ENCODE data around the gene RGL2.
"Not testable (repeated sequence)": the region's sequence is repeated elsewhere in the genome, so short reads cannot be mapped to it uniquely, and the experiment has no call there.

RGL2 gene

GRCh38 chr6:33273129-33273923 lies 25.4 kb downstream of the RGL2 start:
- DNase-seq (ENCODE audit: low read depth), result no peak

- DNase-seq (ENCODE audit: low read depth), result no peak
These were observed 26.2 kb downstream of the RGL2 start for GRCh38 chr6:33272275-33273128.

GRCh38 chr6:33271468-33272274 lies 27.1 kb downstream of the RGL2 start, which contains the start of the genes RPS18 and VPS52:
TSS of gene RPS18 (plus strand) at chr6:33272075. CDS start at chr6:33272120, 45 bp downstream.
TSS of gene VPS52 (minus strand) at chr6:33271876. CDS start at chr6:33271675, 201 bp downstream.
- DNase-seq (ENCODE audit: low read depth), result peak; percentile 99

GRCh38 chr6:33271117-33271467 lies 27.6 kb downstream of the RGL2 start:
- DNase-seq (ENCODE audit: low read depth), result no peak

GRCh38 chr6:33264015-33264414 lies 34.7 kb downstream of the RGL2 start:
- DNase-seq (ENCODE audit: low read depth), result no peak

GRCh38 chr6:33262490-33262889 lies 36.3 kb downstream of the RGL2 start:
- DNase-seq (ENCODE audit: low read depth), result not testable (repeated sequence)

GRCh38 chr6:33259032-33259431 lies 39.7 kb downstream of the RGL2 start:
- no peak for DNase-seq (ENCODE audit: low read depth)

- DNase-seq (ENCODE audit: low read depth), result no peak
These were observed 44.2 kb downstream of the RGL2 start for GRCh38 chr6:33254591-33254990.

GRCh38 chr6:33252759-33253158 lies 46.0 kb downstream of the RGL2 start:
- DNase-seq (ENCODE audit: low read depth), result no peak

GRCh38 chr6:33251395-33252012 lies 47.2 kb downstream of the RGL2 start:
- DNase-seq (ENCODE audit: low read depth), result no peak

GRCh38 chr6:33250731-33251130 lies 48.0 kb downstream of the RGL2 start:
- DNase-seq (ENCODE audit: low read depth), result no peak

GRCh38 chr6:33249732-33250630 lies 48.8 kb downstream of the RGL2 start:
- DNase-seq (ENCODE audit: low read depth), result peak; percentile 72

- DNase-seq (ENCODE audit: low read depth), result peak; percentile 99
These were observed 49.6 kb downstream of the RGL2 start for GRCh38 chr6:33248932-33249731.

GRCh38 chr6:33248643-33248931 lies 50.2 kb downstream of the RGL2 start:
- DNase-seq (ENCODE audit: low read depth), result peak; percentile 42

- DNase-seq (ENCODE audit: low read depth), result peak; percentile 78
These were observed 50.6 kb downstream of the RGL2 start for GRCh38 chr6:33247977-33248642.

GRCh38 chr6:33243476-33243875 lies 55.3 kb downstream of the RGL2 start:
- no peak for DNase-seq (ENCODE audit: low read depth)

- DNase-seq (ENCODE audit: low read depth), result no peak
These were observed 56.8 kb downstream of the RGL2 start for GRCh38 chr6:33241968-33242367.
